Fibroblast of lung (primary cell): ENCODE data around the gene CCL3. TPM values are rescaled to one million over a fixed set of nuclear protein-coding genes. Genes with fewer than 3 reads are reported as not detected.
"Not testable (repeated sequence)": the region's sequence is repeated elsewhere in the genome, so short reads cannot be mapped to it uniquely, and the experiment has no call there.

Experiments used
- DNase-seq, 2 donors: peaks; one replicate each; pipeline versions ENCODE4 v3.0.0 to v3.0.0-alpha.2; 2010; ENCODE audit warnings: low read depth in 2 of 2
- H2AFZ ChIP-seq: 2 replicates; pipeline ENCODE4 v1.5.1; 2012; ENCODE audit warnings: low read length, control low read depth, inconsistent platforms
- H3K27ac ChIP-seq: 2 replicates; pipeline ENCODE4 v1.5.1; 2011; ENCODE audit warnings: low read length, control low read depth; ENCODE audit not compliant: insufficient read depth
- H3K27me3 ChIP-seq: 2 replicates; pipeline ENCODE4 v1.5.1; 2011; ENCODE audit warnings: mild to moderate bottlenecking, low read length; ENCODE audit not compliant: control insufficient read depth, insufficient read depth
- H3K36me3 ChIP-seq: 2 replicates; pipeline ENCODE4 v1.5.1; 2011; ENCODE audit warnings: low read length; ENCODE audit not compliant: control insufficient read depth, insufficient read depth
- H3K4me1 ChIP-seq: 2 replicates; pipeline ENCODE4 v1.5.1; 2011; ENCODE audit warnings: low read length; ENCODE audit not compliant: control insufficient read depth, insufficient read depth; ENCODE audit errors: extremely low read depth
- H3K4me2 ChIP-seq: 2 replicates; pipeline ENCODE4 v1.5.1; 2011; ENCODE audit warnings: low read length, control low read depth; ENCODE audit not compliant: insufficient read depth; ENCODE audit errors: extremely low read depth
- H3K4me3 ChIP-seq, 4 experiments: fragments of 200-600 bp in 1 of 4; sonication (generic) in 1 of 4; replicated peaks in 1 of 4; 2 replicates each; pipeline ENCODE4 v1.5.1; 2011 to 2016; ENCODE audit warnings: low read length in 4 of 4, low read depth in 3 of 4, mild to moderate bottlenecking in 3 of 4, control low read depth in 2 of 4, inconsistent platforms in 1 of 4, mixed read lengths in 1 of 4; ENCODE audit not compliant: insufficient read depth in 1 of 4; ENCODE audit errors: control extremely low read depth in 1 of 4
- H3K79me2 ChIP-seq: 2 replicates; pipeline ENCODE4 v1.5.1; 2012; ENCODE audit warnings: mild to moderate bottlenecking, low read length, inconsistent platforms; ENCODE audit not compliant: control insufficient read depth, insufficient read depth
- H3K9ac ChIP-seq: 2 replicates; pipeline ENCODE4 v1.5.1; 2011; ENCODE audit warnings: mild to moderate bottlenecking, low read length, control low read depth; ENCODE audit not compliant: insufficient read depth
- H3K9me3 ChIP-seq: 2 replicates; pipeline ENCODE4 v1.5.1; 2012; ENCODE audit warnings: low read depth, low read length; ENCODE audit not compliant: control insufficient read depth, insufficient read depth
- H4K20me1 ChIP-seq: 2 replicates; pipeline ENCODE4 v1.5.1; 2011; ENCODE audit warnings: low read length; ENCODE audit not compliant: control insufficient read depth, insufficient read depth; ENCODE audit errors: extremely low read depth
- CTCF ChIP-seq, 2 donors: IDR thresholded peaks in 1 of 2; conservative IDR thresholded peaks in 1 of 2; 1 replicate in 1 of 2; 2 replicates in 1 of 2; pipeline ENCODE4 v1.5.1; 2011 to 2012; ENCODE audit warnings: low read length in 2 of 2, control low read depth in 1 of 2, inconsistent platforms in 1 of 2, low read depth in 1 of 2, mild to moderate bottlenecking in 1 of 2
- EZH2 ChIP-seq: IDR thresholded peaks from 2 replicates; pipeline ENCODE4 v1.5.1; 2012; ENCODE audit warnings: low read length, control low read depth, mild to moderate bottlenecking; ENCODE audit errors: missing control alignments
- polyA plus RNA-seq, 2 donors: library from polyadenylated mRNA; depleted of rRNA in 1 of 2; stranded (reverse) in 1 of 2; unstranded in 1 of 2; fragments of >200 nt; gene quantifications; 2 replicates each; pipeline ENCODE4 v1.2.1, GENCODE V29; 2011 to 2012; ENCODE audit warnings: missing spikeins in 1 of 2
- total RNA-seq: library from RNA; depleted of rRNA; stranded (reverse); fragments of >200 nt; gene quantifications from 2 replicates; pipeline ENCODE4 v1.2.1, GENCODE V29; 2014

CCL3 gene
- total and polyA plus RNA-seq, 2 donors (not counting 1 experiment from before 2014, with no cell fraction given), result not detected

DNA sequence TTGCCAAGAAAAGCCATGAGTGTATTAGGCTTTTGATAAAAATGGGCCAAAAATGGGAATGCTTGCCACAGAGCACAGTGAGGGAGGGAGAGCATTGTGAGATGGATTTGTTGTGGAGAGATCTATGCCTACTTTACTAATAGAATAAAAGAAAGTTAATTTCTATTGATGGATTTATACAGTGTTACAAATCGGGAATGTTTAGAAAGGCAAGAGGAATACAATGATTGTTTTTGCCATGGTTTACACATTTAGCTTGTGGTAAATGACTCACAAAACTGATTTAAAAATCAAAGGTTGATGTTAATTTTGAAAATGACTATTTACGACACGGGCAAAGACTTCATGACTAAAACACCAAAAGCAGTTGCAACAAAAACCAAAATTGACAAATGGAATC, 30.3 kb upstream of the CCL3 start:
- Histone ChIP-seq H4K20me1 (no peaks in the 10 kb centered on the region), H2AFZ (no peak overlapping the region), H3K4me3 (no peak overlapping the region), H3K27ac (no peak overlapping the region), H3K4me1 (no peaks in the 10 kb centered on the region), H3K9me3 (no peaks in the 10 kb centered on the region), H3K79me2 (no peaks in the 10 kb centered on the region), H3K9ac (no peak overlapping the region), H3K27me3 (no peaks in the 10 kb centered on the region), H3K36me3 (no peaks in the 10 kb centered on the region), H3K4me2 (no peak overlapping the region)
- TF ChIP-seq EZH2, result no peak
- no peak for TF ChIP-seq CTCF (conservative IDR thresholded peaks at IDR 0.05 in 1 of 2, IDR thresholded peaks at IDR 0.05 in 1 of 2; ENCODE audit: low read depth in 1 of 2, low read length in 2 of 2)
- DNase-seq, result no peak

DNA sequence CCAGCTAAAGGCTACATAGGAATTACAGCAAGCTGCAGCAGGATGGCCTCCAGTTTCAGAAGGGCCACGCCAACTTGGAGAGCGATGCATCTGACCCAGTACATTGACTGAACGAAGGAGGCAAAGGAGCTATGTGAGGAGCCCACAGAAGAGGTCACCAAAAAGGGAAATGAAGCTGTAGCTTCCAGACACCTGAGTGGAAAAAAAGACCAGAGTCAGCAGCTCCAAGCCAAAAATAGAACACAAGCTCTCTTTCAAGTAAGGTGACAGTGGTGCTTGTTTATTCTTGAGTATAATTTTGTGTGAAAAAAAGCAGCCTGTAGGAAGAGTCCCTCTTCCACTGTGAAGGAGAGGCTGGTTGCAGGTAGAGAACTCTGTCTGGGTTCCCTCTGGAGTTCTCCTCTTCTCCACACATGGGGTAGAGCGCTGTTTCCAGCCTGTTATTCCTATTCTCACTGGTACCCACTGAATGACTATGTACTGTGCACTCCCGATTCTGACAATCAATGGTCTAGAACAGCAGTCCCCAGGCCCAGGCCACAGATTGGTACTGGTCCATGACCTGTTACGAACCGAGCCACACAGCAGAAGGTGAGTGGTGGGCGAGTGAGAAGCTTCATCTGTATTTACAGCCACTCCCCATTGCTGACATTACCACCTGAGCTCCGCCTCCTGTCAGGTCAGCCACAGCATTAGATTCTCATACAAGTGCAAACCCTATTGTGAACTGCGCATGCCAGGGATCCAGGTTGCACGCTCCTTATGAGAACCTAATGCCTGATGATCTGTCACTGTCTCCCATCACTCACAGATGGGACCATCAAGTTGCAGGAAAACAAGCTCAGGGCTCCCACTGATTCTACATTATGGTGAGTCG, 28.8 kb upstream of the CCL3 start:
- Histone ChIP-seq H4K20me1 (no peaks in the 10 kb centered on the region), H3K9ac (no peak overlapping the region), H3K9me3 (no peaks in the 10 kb centered on the region), H3K27me3 (no peaks in the 10 kb centered on the region), H3K27ac (no peak overlapping the region), H2AFZ (no peak overlapping the region), H3K36me3 (no peaks in the 10 kb centered on the region), H3K79me2 (no peaks in the 10 kb centered on the region), H3K4me2 (no peak overlapping the region), H3K4me3 (no peak overlapping the region), H3K4me1 (no peaks in the 10 kb centered on the region)
- DNase-seq, result no peak
- TF ChIP-seq EZH2, result no peak
- no peak for TF ChIP-seq CTCF (conservative IDR thresholded peaks at IDR 0.05 in 1 of 2, IDR thresholded peaks at IDR 0.05 in 1 of 2; ENCODE audit: low read depth in 1 of 2, low read length in 2 of 2)

GRCh38 chr17:36117505-36118382, 27.8 kb upstream of the CCL3 start:
- Histone ChIP-seq H3K4me3 (no peak overlapping the region), H2AFZ (no peak overlapping the region), H3K36me3 (no peaks in the 10 kb centered on the region), H3K9ac (no peak overlapping the region), H3K4me2 (no peak overlapping the region), H3K27ac (no peak overlapping the region), H3K9me3 (no peaks in the 10 kb centered on the region), H4K20me1 (no peaks in the 10 kb centered on the region), H3K79me2 (no peaks in the 10 kb centered on the region), H3K27me3 (no peaks in the 10 kb centered on the region), H3K4me1 (no peaks in the 10 kb centered on the region)
- TF ChIP-seq EZH2 (no peak), CTCF (conservative IDR thresholded peaks at IDR 0.05 in 1 of 2, IDR thresholded peaks at IDR 0.05 in 1 of 2; ENCODE audit: low read depth in 1 of 2, low read length in 2 of 2) (no peak)
- no peak for DNase-seq

DNA sequence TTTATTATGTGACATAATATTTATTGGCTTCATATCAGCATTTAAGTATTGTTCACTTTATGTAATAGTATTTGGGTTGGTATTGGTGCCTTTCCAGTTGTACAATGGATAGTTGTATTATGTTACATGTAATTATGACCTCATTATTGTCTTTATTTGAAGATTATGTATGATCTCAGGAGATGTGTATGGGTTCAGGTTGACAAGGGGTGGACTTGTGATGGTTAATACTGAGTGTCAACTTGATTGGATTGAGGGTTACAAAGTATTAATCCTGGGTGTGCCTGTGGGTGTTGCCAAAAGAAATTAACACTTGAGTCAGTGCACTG, 25.7 kb upstream of the CCL3 start:
- not testable (repeated sequence) for H3K27ac ChIP-seq, H3K9ac ChIP-seq, H2AFZ ChIP-seq, H3K36me3 ChIP-seq, H3K9me3 ChIP-seq, H3K79me2 ChIP-seq, H3K4me2 ChIP-seq, H4K20me1 ChIP-seq, DNase-seq, H3K4me3 ChIP-seq, H3K4me1 ChIP-seq, H3K27me3 ChIP-seq
